K562 (cell line): Measurements from ENCODE around the gene PCSK2. TPM values are rescaled to one million over a fixed set of nuclear protein-coding genes. Genes with fewer than 3 reads are reported as not detected.

Source experiments
- ATAC-seq: fragments of 200-7000 bp; cut with Tn5 transposase; 3 replicates; pipeline ENCODE4 v1.9.1; 2020; ENCODE audit warnings: moderate library complexity
- BruUV-seq: library from RNA; stranded (reverse); fragments of 400-500 nt; replicated peaks from 2 replicates; lab custom pipeline; 2021; lab: Mats Ljungman, UMichigan
- CTCF ChIA-PET: fragments of 300-600 bp; formaldehyde crosslinking; extraction: SDS; loops from one replicate; lab custom pipeline; 2021; ENCODE audit warnings: low intra/inter-chr PET ratio; lab: Yijun Ruan, JAX
- POLR2A ChIA-PET: fragments of 300-600, 350-650 bp; sonication (Branson Sonifier 250); formaldehyde crosslinking; extraction: SDS; loops from one replicate; lab custom pipeline; 2021; ENCODE audit warnings: antibody characterized with exemption, inconsistent platforms; lab: Yijun Ruan, JAX
- DNase-seq, 4 experiments: peaks; one replicate each; pipeline versions ENCODE4 v3.0.0 to v3.0.0-alpha.2; 2011 to 2018; ENCODE audit warnings: low spot score in 3 of 4, mixed read lengths in 3 of 4; ENCODE audit errors: extremely low read depth in 1 of 4
- FAIRE-seq: peaks from 2 replicates; lab custom pipeline; 2011; peaks lifted over from hg19 to GRCh38; lab: Jason Lieb, UNC
- H2AFZ ChIP-seq: 2 replicates; pipeline ENCODE4 v1.6.0; 2011; ENCODE audit warnings: low read depth, low read length, control low read depth, inconsistent platforms
- H3K27ac ChIP-seq: fragments of 200-600 bp; 3 replicates; pipeline ENCODE4 v1.8.0; 2011; ENCODE audit warnings: low read depth, mild to moderate bottlenecking, control low read depth, inconsistent platforms, low read length, moderate library complexity, mixed read lengths; ENCODE audit errors: extremely low read depth
- H3K27me3 ChIP-seq, 2 experiments: fragments of 300-600 bp in 1 of 2; 2 replicates in 1 of 2; 3 replicates in 1 of 2; pipeline versions ENCODE4 v1.6.0 to v1.8.0; 2011; ENCODE audit warnings: inconsistent platforms in 2 of 2, low read length in 2 of 2, mild to moderate bottlenecking in 1 of 2, mixed read lengths in 1 of 2, moderate library complexity in 1 of 2; ENCODE audit not compliant: control insufficient read depth in 2 of 2, insufficient read depth in 2 of 2
- H3K36me3 ChIP-seq: fragments of 300-600 bp; 3 replicates; pipeline ENCODE4 v1.8.0; 2011; ENCODE audit warnings: mild to moderate bottlenecking, low read length, inconsistent platforms; ENCODE audit not compliant: control insufficient read depth, insufficient read depth
- H3K4me1 ChIP-seq, 2 experiments: fragments of 200-600 bp in 1 of 2; replicated peaks in 1 of 2; 2 replicates in 1 of 2; 3 replicates in 1 of 2; pipeline versions ENCODE4 v1.5.1 to v1.8.0; 2011; ENCODE audit warnings: inconsistent platforms in 2 of 2, low read length in 2 of 2, mild to moderate bottlenecking in 1 of 2, mixed read lengths in 1 of 2, moderate library complexity in 1 of 2; ENCODE audit not compliant: control insufficient read depth in 2 of 2, insufficient read depth in 2 of 2
- H3K4me2 ChIP-seq: 2 replicates; pipeline ENCODE4 v1.6.1; 2011; ENCODE audit warnings: low read length, control low read depth, inconsistent platforms, mixed read lengths; ENCODE audit not compliant: insufficient read depth
- H3K4me3 ChIP-seq: fragments of 200-600 bp; sonication (generic), shearing (Covaris generic); 2 replicates; pipeline ENCODE4 v1.5.1; 2016; ENCODE audit warnings: control low read depth, inconsistent platforms
- H3K79me2 ChIP-seq: fragments of 200-600 bp; 3 replicates; pipeline ENCODE4 v1.8.0; 2011; ENCODE audit warnings: low read length, inconsistent platforms; ENCODE audit not compliant: control insufficient read depth, insufficient read depth
- H3K9ac ChIP-seq, 2 experiments: 2 replicates each; pipeline versions ENCODE4 v1.6.0 to v1.6.1; 2011; ENCODE audit warnings: low read depth in 2 of 2, low read length in 2 of 2, control low read depth in 1 of 2, inconsistent platforms in 1 of 2, mild to moderate bottlenecking in 1 of 2, mixed read lengths in 1 of 2; ENCODE audit not compliant: insufficient read depth in 1 of 2
- H3K9me1 ChIP-seq: one replicate; pipeline ENCODE4 v1.6.0; 2011; ENCODE audit warnings: inconsistent platforms, mild to moderate bottlenecking, low read length, moderate library complexity; ENCODE audit not compliant: control insufficient read depth, insufficient read depth
- H3K9me3 ChIP-seq: replicated peaks from 2 replicates; pipeline ENCODE4 v1.5.1; 2011; ENCODE audit warnings: low read depth, low read length, inconsistent platforms; ENCODE audit not compliant: control insufficient read depth, insufficient read depth
- H4K20me1 ChIP-seq: replicated peaks from 2 replicates; pipeline ENCODE4 v1.6.1; 2011; ENCODE audit warnings: low read length, inconsistent platforms, mixed read lengths; ENCODE audit not compliant: control insufficient read depth, insufficient read depth
- ATF1 ChIP-seq, 2 experiments: fragments of 450-650 bp in 1 of 2; IDR thresholded peaks; 2 replicates each; pipeline ENCODE4 v1.6.1; 2016; ENCODE audit warnings: missing compliant biosample characterization in 1 of 2, missing genetic modification characterization in 1 of 2
- BDP1 ChIP-seq: IDR thresholded peaks from 3 replicates; pipeline ENCODE4 v1.6.1; 2011; ENCODE audit not compliant: insufficient read length, insufficient read depth
- BHLHE40 ChIP-seq: IDR thresholded peaks from 2 replicates; pipeline ENCODE4 v1.6.1; 2011; ENCODE audit warnings: low read length, improper control_type of control experiment
- BRD9 ChIP-seq: fragments of 450-650 bp; IDR thresholded peaks from 2 replicates; pipeline ENCODE4 v1.6.1; 2018; ENCODE audit warnings: low read depth; ENCODE audit not compliant: partially characterized antibody
- E4F1 ChIP-seq: fragments of 250-450 bp; sonication (Bioruptor Pico); IDR thresholded peaks from 2 replicates; pipeline ENCODE4 v1.5.0; 2021; ENCODE audit warnings: mild to moderate bottlenecking, borderline replicate concordance
- ESRRB ChIP-seq: fragments of 250-450 bp; sonication (Bioruptor Pico); IDR thresholded peaks from 2 replicates; pipeline ENCODE4 v1.5.0; 2020; ENCODE audit warnings: mild to moderate bottlenecking, moderate library complexity, borderline replicate concordance
- FOXK1 ChIP-seq: sonication (generic); formaldehyde crosslinking; IDR thresholded peaks from 2 replicates; pipeline ENCODE4 v1.8.0; 2022; ENCODE audit warnings: missing genetic modification reagents, mild to moderate bottlenecking, borderline replicate concordance
- HNRNPH1 ChIP-seq: fragments of 200-400 bp; formaldehyde crosslinking; optimal IDR thresholded peaks from 2 replicates; pipeline ENCODE3; 2017; ENCODE audit warnings: low read depth, mild to moderate bottlenecking, low read length, moderate library complexity
- NCOA1 ChIP-seq: fragments of 450-650 bp; IDR thresholded peaks from 2 replicates; pipeline ENCODE4 v1.6.1; 2016; ENCODE audit warnings: low read depth
- NFATC3 ChIP-seq: fragments of 450-650 bp; IDR thresholded peaks from 2 replicates; pipeline ENCODE4 v1.6.1; 2017; ENCODE audit warnings: mild to moderate bottlenecking
- POLR2B ChIP-seq: fragments of 450-650 bp; IDR thresholded peaks from 2 replicates; pipeline ENCODE4 v1.6.1; 2018; ENCODE audit warnings: low read depth; ENCODE audit not compliant: partially characterized antibody
- RAD51 ChIP-seq: fragments of 450-650 bp; IDR thresholded peaks from 2 replicates; pipeline ENCODE4 v1.7.1; 2016; ENCODE audit warnings: low read depth, mild to moderate bottlenecking, borderline replicate concordance
- RB1 ChIP-seq: fragments of 450-650 bp; IDR thresholded peaks from 2 replicates; pipeline ENCODE4 v1.6.1; 2017; ENCODE audit warnings: low read depth, mild to moderate bottlenecking
- TAF15 ChIP-seq: fragments of 200-400 bp; formaldehyde crosslinking; IDR thresholded peaks from 2 replicates; pipeline ENCODE4 v1.6.1; 2017; ENCODE audit warnings: mild to moderate bottlenecking, low read depth, low read length, moderate library complexity
- ZBTB17 ChIP-seq: fragments of 450-650 bp; formaldehyde crosslinking; IDR thresholded peaks from 2 replicates; pipeline ENCODE4 v1.4.0; 2020; ENCODE audit warnings: mild to moderate bottlenecking
- ZKSCAN8 ChIP-seq: fragments of 200-800 bp; sonication (Bioruptor generic); IDR thresholded peaks from 2 replicates; pipeline ENCODE4 v1.6.1; 2016; ENCODE audit warnings: missing genetic modification characterization, missing compliant biosample characterization
- ZSCAN29 ChIP-seq: fragments of 450-650 bp; IDR thresholded peaks from 2 replicates; pipeline ENCODE4 v1.6.1; 2017
- WGBS: fragments of 100-300 bp; shearing (Covaris generic); methylation state at CpG from one replicate; pipeline ENCODE4 v1.1.6; 2016; ENCODE audit warnings: low coverage, mixed read lengths; ENCODE audit not compliant: insufficient coverage; ENCODE audit errors: missing lambda C conversion rate; 5-methylcytosine and 5-hydroxymethylcytosine counted together
- in situ Hi-C: fragments of 300-500 bp; cut with MboI; formaldehyde crosslinking; loops from 4 replicates; pipeline ENCODE4 v1.15.0; 2018; ENCODE audit warnings: inconsistent platforms, mixed read lengths
- intact Hi-C: fragments of 100-400 bp; cut with micrococcal nuclease; formaldehyde crosslinking; loops from 2 replicates; pipeline ENCODE4 v1.14.2; 2022
- polyA plus RNA-seq, 8 experiments: library from polyadenylated mRNA; depleted of rRNA in 4 of 8; stranded (reverse) in 5 of 8; unstranded in 3 of 8; fragments of >200 nt; fragmentation: Nextera tagmentation in 2 of 8; fragmentation: Illumina TruSeq in 1 of 8; extraction: Ambion mirVana in 2 of 8; extraction: Trizol in 1 of 8; gene quantifications; 2 replicates each; pipeline versions ENCODE4 v1.2.1 to v1.2.3, GENCODE V29; 2011 to 2014; ENCODE audit warnings: inconsistent platforms in 1 of 8, missing spikeins in 1 of 8
- total RNA-seq, 7 experiments: library from RNA; depleted of rRNA in 6 of 7; stranded (reverse); fragments of >200 nt in 6 of 7; fragmentation: Illumina TruSeq in 2 of 7; extraction: Trizol in 2 of 7; gene quantifications; 2 replicates each; pipeline versions ENCODE4 v1.2.1 to v1.2.3, GENCODE V29; 2011 to 2021; ENCODE audit warnings: low replicate concordance in 1 of 7

PCSK2 gene
- total and polyA plus RNA-seq, 9 of the 15 experiments (the other 6 are each of a cell fraction or from before 2014, with no cell fraction given) = 0.04 to 0.07 (median 0.05) TPM; not detected in 6

- TF ChIP-seq ZKSCAN8 (CRISPR knock-in tag) (no peak), BHLHE40 (no peak), TAF15 (no peak), NCOA1 (no peak), POLR2B (no peak), E4F1 (CRISPR knock-in tag) (no peak)
- TF ChIP-seq, all 486 proteins: peak for 0
These were observed 283.7 kb downstream of the PCSK2 start (continued) for GRCh38 chr20:17510548-17510947.

- in situ Hi-C loops = loop anchor here (25.0 kb wide), 1 partner anchor 776 kb away; the partner anchor contains the start of gene ZNF133
- FAIRE-seq (no peak), DNase-seq (no peak), ATAC-seq (no peak)
- H3K27me3 ChIP-seq = peaks cover 8 to 20% of the 10 kb centered on the region in 2 experiments; a peak in 4 of 5 replicates
- CTCF ChIA-PET = no interaction called here
- no peaks in the 10 kb centered on the region for H3K79me2 ChIP-seq
- H3K36me3 ChIP-seq = no peaks in the 10 kb centered on the region
- POLR2A ChIA-PET = no interaction called here
- no peaks in the 10 kb centered on the region for H3K9me1 ChIP-seq
- WGBS = 2% methylated on average over 6 of the region's 6 CpGs
- no peak overlapping the region for H3K4me3 ChIP-seq
- BruUV-seq = no TSS peak
- H4K20me1 ChIP-seq = no peaks in the 10 kb centered on the region
- intact Hi-C loops = no loop called here
- no peak overlapping the region for H3K27ac ChIP-seq
- H3K4me2 ChIP-seq = no peak overlapping the region
- no peaks in the 10 kb centered on the region; the same call in 1 of the 2 replicates for H3K9me3 ChIP-seq
- no peak overlapping the region for H3K9ac ChIP-seq
- H2AFZ ChIP-seq = no peak overlapping the region
- TF ChIP-seq ZSCAN29 (no peak), ZBTB17 (CRISPR knock-in tag) (no peak), HNRNPH1 (no peak), NFATC3 (no peak), RAD51 (no peak), RB1 (no peak), FOXK1 (no peak), BDP1 (no peak), ATF1 (CRISPR knock-in tag; IDR thresholded peaks at IDR 0.05) (no peak), ATF1 (tag; IDR thresholded peaks at IDR 0.05) (no peak), ESRRB (CRISPR knock-in tag) (no peak), BRD9 (no peak)
- TF ChIP-seq, all 486 proteins: peak for 0
- peaks cover 5 to 6% of the 10 kb centered on the region in 2 experiments for H3K4me1 ChIP-seq
These were observed 284.6 kb downstream of the PCSK2 start for GRCh38 chr20:17511401-17511800.
